Measurements from ENCODE around the gene HEG1.

The HEG1 gene

GRCh38 chr3:124997303-124998246, 58.2 kb downstream of the HEG1 start:
- no peak for TF ChIP-seq CTCF (IDR thresholded peaks at IDR 0.05; ENCODE audit: low read depth, low read length)
- no peak for DNase-seq (ENCODE audit: extremely low read depth, low read depth)

- DNase-seq (ENCODE audit: extremely low read depth, low read depth): no peak
- TF ChIP-seq CTCF (IDR thresholded peaks at IDR 0.05; ENCODE audit: low read depth, low read length): peak; percentile 65
Observed at GRCh38 chr3:124995460-124995994, 60.3 kb downstream of the HEG1 start.

- peak; percentile 42 for DNase-seq (ENCODE audit: extremely low read depth, low read depth)
- no peak for TF ChIP-seq CTCF (IDR thresholded peaks at IDR 0.05; ENCODE audit: low read depth, low read length)
Observed at GRCh38 chr3:124993466-124993865, 62.3 kb downstream of the HEG1 start.

GRCh38 chr3:124992041-124992440, 63.8 kb downstream of the HEG1 start:
- no peak for DNase-seq (ENCODE audit: extremely low read depth, low read depth)

GRCh38 chr3:124986192-124987143, 69.3 kb downstream of the HEG1 start:
- peak; percentile 44 for TF ChIP-seq CTCF (IDR thresholded peaks at IDR 0.05; ENCODE audit: low read depth, low read length)
- DNase-seq (ENCODE audit: extremely low read depth, low read depth): peak; percentile 57

More at GRCh38 chr3:124992041-124992440, 63.8 kb downstream of the HEG1 start:
- TF ChIP-seq CTCF (IDR thresholded peaks at IDR 0.05; ENCODE audit: low read depth, low read length): no peak

GRCh38 chr3:124985349-124985748, 70.4 kb downstream of the HEG1 start:
- no peak for DNase-seq (ENCODE audit: extremely low read depth, low read depth)
- no peak for TF ChIP-seq CTCF (IDR thresholded peaks at IDR 0.05; ENCODE audit: low read depth, low read length)
